Transverse colon (tissue), 3 donors: ENCODE results near the gene EBF3.

ENCODE experiments used
- EP300 ChIP-seq: sonication (generic); formaldehyde crosslinking; IDR thresholded peaks from one replicate; pipeline ENCODE4 v1.6.1; 2017; ENCODE audit warnings: antibody characterized with exemption, low read depth
- POLR2A ChIP-seq: fragments of 450-650 bp; IDR thresholded peaks from one replicate; pipeline ENCODE4 v1.6.1; 2016; ENCODE audit warnings: antibody characterized with exemption, mild to moderate bottlenecking, moderate library complexity
- TF ChIP-seq, protein P1 (sequence below), 5 experiments: fragments of 200-600 bp in 3 of 5; fragments of 450-650 bp in 2 of 5; sonication (generic) in 3 of 5; IDR thresholded peaks; 1 replicate in 2 of 5; 2 replicates in 3 of 5; pipeline ENCODE4 v1.5.1; 2016 to 2017; ENCODE audit warnings: antibody characterized with exemption in 5 of 5, inconsistent platforms in 3 of 5, mild to moderate bottlenecking in 2 of 5, moderate library complexity in 1 of 5

DNA sequence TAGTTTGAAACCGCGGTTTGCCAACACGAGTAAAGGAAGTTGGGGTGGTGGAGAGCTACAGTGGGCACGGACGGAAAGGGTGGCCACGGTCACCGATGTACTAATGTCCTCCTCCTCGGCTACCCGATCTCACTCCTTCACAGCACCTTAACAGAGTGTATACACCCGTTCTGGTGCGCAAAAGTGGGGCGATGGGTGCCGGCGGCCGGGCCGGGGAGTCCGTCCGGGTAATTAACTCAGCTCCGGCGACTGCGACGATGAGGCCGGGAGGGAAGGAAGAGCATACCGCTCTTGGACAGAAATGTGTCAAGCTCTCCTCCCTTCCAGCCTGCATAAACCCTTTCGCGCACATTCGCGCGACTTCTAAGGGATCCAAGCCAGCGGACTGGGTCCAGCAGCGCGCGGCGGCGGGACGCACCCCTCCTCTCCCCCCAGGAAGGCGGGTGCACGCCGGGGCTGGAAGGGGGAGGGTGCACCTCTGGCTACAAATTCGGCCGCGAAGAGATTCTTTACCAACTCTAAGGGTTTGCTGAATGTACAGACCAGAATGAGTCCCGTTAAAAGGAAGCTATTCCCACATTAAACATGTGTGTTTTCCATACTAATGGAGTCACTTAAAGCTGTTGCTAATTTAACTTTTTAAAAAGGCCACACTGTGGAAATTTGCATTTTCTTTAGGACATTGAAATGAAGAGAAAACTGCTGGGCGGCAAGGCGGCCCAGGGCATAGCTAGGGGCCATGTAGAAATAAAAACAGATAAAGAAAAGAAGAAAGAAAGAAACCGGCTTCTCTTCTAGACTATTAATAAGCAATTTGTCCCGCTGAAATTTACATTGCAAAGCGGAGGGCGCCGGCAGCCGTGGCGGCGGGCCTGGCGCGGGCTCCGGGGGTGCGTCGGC is 6.6 kb upstream of the EBF3 start:
- TF ChIP-seq, protein P1, sequence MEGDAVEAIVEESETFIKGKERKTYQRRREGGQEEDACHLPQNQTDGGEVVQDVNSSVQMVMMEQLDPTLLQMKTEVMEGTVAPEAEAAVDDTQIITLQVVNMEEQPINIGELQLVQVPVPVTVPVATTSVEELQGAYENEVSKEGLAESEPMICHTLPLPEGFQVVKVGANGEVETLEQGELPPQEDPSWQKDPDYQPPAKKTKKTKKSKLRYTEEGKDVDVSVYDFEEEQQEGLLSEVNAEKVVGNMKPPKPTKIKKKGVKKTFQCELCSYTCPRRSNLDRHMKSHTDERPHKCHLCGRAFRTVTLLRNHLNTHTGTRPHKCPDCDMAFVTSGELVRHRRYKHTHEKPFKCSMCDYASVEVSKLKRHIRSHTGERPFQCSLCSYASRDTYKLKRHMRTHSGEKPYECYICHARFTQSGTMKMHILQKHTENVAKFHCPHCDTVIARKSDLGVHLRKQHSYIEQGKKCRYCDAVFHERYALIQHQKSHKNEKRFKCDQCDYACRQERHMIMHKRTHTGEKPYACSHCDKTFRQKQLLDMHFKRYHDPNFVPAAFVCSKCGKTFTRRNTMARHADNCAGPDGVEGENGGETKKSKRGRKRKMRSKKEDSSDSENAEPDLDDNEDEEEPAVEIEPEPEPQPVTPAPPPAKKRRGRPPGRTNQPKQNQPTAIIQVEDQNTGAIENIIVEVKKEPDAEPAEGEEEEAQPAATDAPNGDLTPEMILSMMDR (IDR thresholded peaks at IDR 0.05) = no peak
- TF ChIP-seq POLR2A (no peak), EP300 (no peak)
